NCI-H82 treated with DMSO at 0.1 percent for 48 hours (cell line): ENCODE measurements around the gene NAA10.

ENCODE experiments used
- DNase-seq: peaks from one replicate; lab custom pipeline; 2025; ENCODE audit not compliant: unreplicated experiment; lab: John Stamatoyannopoulos, UW

The NAA10 gene

GRCh38 chrX:153930011-153930910, 4.6 kb downstream of the NAA10 start:
- DNase-seq, result no peak

GRCh38 chrX:153929576-153929975, 5.3 kb downstream of the NAA10 start:
- no peak for DNase-seq

- no peak for DNase-seq
Measured at GRCh38 chrX:153928846-153929245, 6.0 kb downstream of the NAA10 start.

GRCh38 chrX:153927922-153928760, 6.7 kb downstream of the NAA10 start:
- DNase-seq, result peak; percentile 99

GRCh38 chrX:153927672-153927921, 7.2 kb downstream of the NAA10 start:
- no peak for DNase-seq

GRCh38 chrX:153926858-153927671, 7.8 kb downstream of the NAA10 start:
- no peak for DNase-seq

- DNase-seq, result no peak
Measured at GRCh38 chrX:153926552-153926857, 8.3 kb downstream of the NAA10 start.

- DNase-seq, result no peak
Measured at GRCh38 chrX:153925739-153926551, 8.9 kb downstream of the NAA10 start, which contains the start of gene ARHGAP4. Gene ARHGAP4, minus strand, starts transcription at chrX:153926264. Its CDS starts 62 bp downstream, at chrX:153926202.

- DNase-seq, result no peak
Measured at GRCh38 chrX:153925387-153925738, 9.5 kb downstream of the NAA10 start.

- DNase-seq, result peak; percentile 49
Measured at GRCh38 chrX:153924149-153924861, 10.5 kb downstream of the NAA10 start.

GRCh38 chrX:153922932-153923857, 11.6 kb downstream of the NAA10 start:
- peak; percentile 49 for DNase-seq

- DNase-seq, result no peak
Measured at GRCh38 chrX:153921511-153922446, 13.1 kb downstream of the NAA10 start.

GRCh38 chrX:153921070-153921469, 13.8 kb downstream of the NAA10 start:
- no peak for DNase-seq

- no peak for DNase-seq
Measured at GRCh38 chrX:153920546-153920945, 14.3 kb downstream of the NAA10 start.

- no peak for DNase-seq
Measured at GRCh38 chrX:153919281-153919680, 15.6 kb downstream of the NAA10 start.

GRCh38 chrX:153917869-153918268, 17.0 kb downstream of the NAA10 start:
- no peak for DNase-seq

GRCh38 chrX:153913701-153914100, 21.1 kb downstream of the NAA10 start:
- DNase-seq, result no peak

GRCh38 chrX:153913211-153913610, 21.6 kb downstream of the NAA10 start:
- no peak for DNase-seq
